Neural cell (in vitro differentiated cells): ENCODE data around the gene RGL3. TPM values are rescaled to one million over a fixed set of nuclear protein-coding genes. Genes with fewer than 3 reads are reported as not detected.

Experiments
- H2AFZ ChIP-seq: fragments of 200-600, 300-800 bp; sonication (generic), shearing (Covaris generic); 2 replicates; pipeline ENCODE4 v1.6.0; 2014; ENCODE audit warnings: low read depth, mild to moderate bottlenecking, antibody characterized with exemption, low read length, moderate library complexity
- H3F3A ChIP-seq: fragments of 200-600 bp; shearing (Covaris generic); 2 replicates; pipeline ENCODE4 v1.6.1; 2016; ENCODE audit warnings: mild to moderate bottlenecking, moderate library complexity, mixed read lengths, antibody characterized with exemption, low read length; ENCODE audit not compliant: insufficient read depth, poor library complexity, severe bottlenecking
- H3K27ac ChIP-seq: fragments of 200-600, 300-800 bp; sonication (generic), shearing (Covaris generic); 2 replicates; pipeline ENCODE4 v1.5.1; 2014; ENCODE audit warnings: mild to moderate bottlenecking, low read length, moderate library complexity
- H3K27me3 ChIP-seq: fragments of 300-800, 200-600 bp; sonication (generic), shearing (Covaris generic); 2 replicates; pipeline ENCODE4 v1.6.0; 2014; ENCODE audit warnings: mild to moderate bottlenecking, low read depth, low read length, moderate library complexity; ENCODE audit not compliant: insufficient read depth
- H3K36me3 ChIP-seq: fragments of 300-800, 200-600 bp; sonication (generic), shearing (Covaris generic); 2 replicates; pipeline ENCODE4 v1.5.1; 2014; ENCODE audit warnings: mild to moderate bottlenecking, antibody characterized with exemption, low read length, moderate library complexity; ENCODE audit not compliant: insufficient read depth
- H3K4me2 ChIP-seq: fragments of 300-800, 200-600 bp; sonication (generic), shearing (Covaris generic); 2 replicates; pipeline ENCODE4 v1.6.0; 2014; ENCODE audit warnings: mild to moderate bottlenecking, low read length
- H3K4me3 ChIP-seq: fragments of 300-800, 200-600 bp; sonication (generic), shearing (Covaris generic); 2 replicates; pipeline ENCODE4 v1.5.1; 2014; ENCODE audit warnings: mild to moderate bottlenecking, low read length, moderate library complexity
- H3K79me2 ChIP-seq: fragments of 200-600 bp; shearing (Covaris generic); replicated peaks from 2 replicates; pipeline ENCODE4 v1.6.0; 2014; ENCODE audit warnings: mild to moderate bottlenecking, low read length, moderate library complexity; ENCODE audit not compliant: insufficient read depth
- H3K9ac ChIP-seq: fragments of 300-800, 200-600 bp; sonication (generic), shearing (Covaris generic); 2 replicates; pipeline ENCODE4 v1.6.1; 2016; ENCODE audit warnings: mild to moderate bottlenecking, low read length, mixed read lengths
- H3K9me2 ChIP-seq: fragments of 200-600 bp; shearing (Covaris generic); 2 replicates; pipeline ENCODE4 v1.6.1; 2016; ENCODE audit warnings: mild to moderate bottlenecking, low read length, mixed read lengths; ENCODE audit not compliant: insufficient read depth
- H3K9me3 ChIP-seq: fragments of 200-600, 300-800 bp; sonication (generic), shearing (Covaris generic); 2 replicates; pipeline ENCODE4 v1.6.1; 2016; ENCODE audit warnings: mild to moderate bottlenecking, mixed run types, low read length, moderate library complexity, mixed read lengths
- H4K20me1 ChIP-seq: fragments of 200-600 bp; shearing (Covaris generic); 2 replicates; pipeline ENCODE4 v1.6.1; 2016; ENCODE audit warnings: mild to moderate bottlenecking, mixed run types; ENCODE audit not compliant: insufficient read depth
- CTCF ChIP-seq: fragments of 450-650 bp; IDR thresholded peaks from 2 replicates; pipeline ENCODE4 v1.5.1; 2014; ENCODE audit warnings: antibody characterized with exemption, mild to moderate bottlenecking, moderate library complexity; ENCODE audit not compliant: poor library complexity, severe bottlenecking
- EP300 ChIP-seq: fragments of 450-650 bp; conservative IDR thresholded peaks from 2 replicates; pipeline ENCODE4 v1.6.1; 2014; ENCODE audit warnings: antibody characterized with exemption, mild to moderate bottlenecking, moderate library complexity; ENCODE audit not compliant: poor library complexity, severe bottlenecking
- EZH2 ChIP-seq: fragments of 200-600, 300-800 bp; shearing (Covaris generic), sonication (generic); IDR thresholded peaks from 2 replicates; pipeline ENCODE4 v1.6.1; 2014; ENCODE audit warnings: antibody characterized with exemption, low read length, borderline replicate concordance, mild to moderate bottlenecking; ENCODE audit not compliant: insufficient read depth, poor library complexity, severe bottlenecking
- MXI1 ChIP-seq: fragments of 450-650 bp; conservative IDR thresholded peaks from 2 replicates; pipeline ENCODE4 v1.6.1; 2014; ENCODE audit warnings: antibody characterized with exemption, mild to moderate bottlenecking; ENCODE audit not compliant: poor library complexity, severe bottlenecking
- POLR2AphosphoS5 ChIP-seq: IDR thresholded peaks from 2 replicates; pipeline ENCODE4 v1.6.1; 2012
- RAD21 ChIP-seq: fragments of 450-650 bp; conservative IDR thresholded peaks from 2 replicates; pipeline ENCODE4 v1.6.1; 2014; ENCODE audit warnings: antibody characterized with exemption, mild to moderate bottlenecking, moderate library complexity
- SMC3 ChIP-seq: fragments of 450-650 bp; conservative IDR thresholded peaks from 2 replicates; pipeline ENCODE4 v1.6.1; 2014; ENCODE audit warnings: antibody characterized with exemption, mild to moderate bottlenecking, moderate library complexity; ENCODE audit not compliant: poor library complexity
- TAF1 ChIP-seq: IDR thresholded peaks from 2 replicates; pipeline ENCODE4 v1.6.1; 2012; ENCODE audit warnings: low read depth
- polyA plus RNA-seq: library from polyadenylated mRNA; depleted of rRNA; stranded (reverse); fragments of >200 nt; gene quantifications from 2 replicates; pipeline ENCODE4 v1.2.3, GENCODE V29; 2014
- TF ChIP-seq, protein P1 (sequence below): IDR thresholded peaks from 2 replicates; pipeline ENCODE4 v1.6.1; 2012; ENCODE audit warnings: borderline replicate concordance

The RGL3 gene
- polyA plus RNA-seq, 1 donor from 2014 or later, result not detected

DNA sequence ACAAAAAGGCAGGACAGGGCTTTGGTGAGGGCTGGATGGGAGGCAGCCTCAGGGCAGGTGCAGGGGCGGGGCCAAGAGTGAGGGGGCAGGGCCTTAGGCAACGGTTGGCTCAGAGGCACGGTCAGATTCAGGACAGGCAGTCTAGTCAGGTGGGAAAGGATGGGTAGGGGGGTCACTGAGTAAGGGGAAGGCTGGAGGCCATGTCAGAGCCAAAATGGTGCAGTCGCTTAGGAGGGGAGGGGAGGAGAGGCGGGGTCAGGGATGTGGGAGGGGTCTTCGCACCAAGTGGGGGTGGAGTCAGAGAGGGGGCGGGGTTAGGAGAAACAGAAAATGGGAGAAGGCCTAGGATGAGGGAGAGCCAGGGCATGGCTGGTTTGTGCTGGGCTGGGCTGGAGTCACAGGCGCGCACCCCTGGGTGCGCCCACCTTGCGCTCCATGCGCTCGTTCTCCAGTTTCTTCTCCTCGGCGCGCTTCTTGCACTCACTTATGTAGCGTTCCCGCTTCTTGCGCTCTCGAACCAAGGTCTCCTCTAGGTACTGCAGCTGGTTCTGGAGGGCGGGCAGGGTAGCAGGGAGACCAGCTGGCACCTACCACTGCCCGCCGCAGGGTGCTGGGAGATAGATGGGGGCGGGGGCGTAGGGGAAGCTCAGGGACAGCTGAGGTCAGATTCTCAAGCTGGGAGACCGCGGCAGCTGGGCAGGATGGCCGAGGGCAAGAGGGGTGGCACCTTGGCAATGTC lies 6.8 kb upstream of the RGL3 start:
- H3K27me3 ChIP-seq, result peaks cover 31% of the 10 kb centered on the region
- no peaks in the 10 kb centered on the region for H3K36me3 ChIP-seq
- no peak overlapping the region for H3K4me3 ChIP-seq
- TF ChIP-seq EZH2, result no peak
- TF ChIP-seq SMC3, result no peak
- TF ChIP-seq, protein P1, sequence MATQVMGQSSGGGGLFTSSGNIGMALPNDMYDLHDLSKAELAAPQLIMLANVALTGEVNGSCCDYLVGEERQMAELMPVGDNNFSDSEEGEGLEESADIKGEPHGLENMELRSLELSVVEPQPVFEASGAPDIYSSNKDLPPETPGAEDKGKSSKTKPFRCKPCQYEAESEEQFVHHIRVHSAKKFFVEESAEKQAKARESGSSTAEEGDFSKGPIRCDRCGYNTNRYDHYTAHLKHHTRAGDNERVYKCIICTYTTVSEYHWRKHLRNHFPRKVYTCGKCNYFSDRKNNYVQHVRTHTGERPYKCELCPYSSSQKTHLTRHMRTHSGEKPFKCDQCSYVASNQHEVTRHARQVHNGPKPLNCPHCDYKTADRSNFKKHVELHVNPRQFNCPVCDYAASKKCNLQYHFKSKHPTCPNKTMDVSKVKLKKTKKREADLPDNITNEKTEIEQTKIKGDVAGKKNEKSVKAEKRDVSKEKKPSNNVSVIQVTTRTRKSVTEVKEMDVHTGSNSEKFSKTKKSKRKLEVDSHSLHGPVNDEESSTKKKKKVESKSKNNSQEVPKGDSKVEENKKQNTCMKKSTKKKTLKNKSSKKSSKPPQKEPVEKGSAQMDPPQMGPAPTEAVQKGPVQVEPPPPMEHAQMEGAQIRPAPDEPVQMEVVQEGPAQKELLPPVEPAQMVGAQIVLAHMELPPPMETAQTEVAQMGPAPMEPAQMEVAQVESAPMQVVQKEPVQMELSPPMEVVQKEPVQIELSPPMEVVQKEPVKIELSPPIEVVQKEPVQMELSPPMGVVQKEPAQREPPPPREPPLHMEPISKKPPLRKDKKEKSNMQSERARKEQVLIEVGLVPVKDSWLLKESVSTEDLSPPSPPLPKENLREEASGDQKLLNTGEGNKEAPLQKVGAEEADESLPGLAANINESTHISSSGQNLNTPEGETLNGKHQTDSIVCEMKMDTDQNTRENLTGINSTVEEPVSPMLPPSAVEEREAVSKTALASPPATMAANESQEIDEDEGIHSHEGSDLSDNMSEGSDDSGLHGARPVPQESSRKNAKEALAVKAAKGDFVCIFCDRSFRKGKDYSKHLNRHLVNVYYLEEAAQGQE, result no peak
- TF ChIP-seq POLR2AphosphoS5, result no peak
- no peak overlapping the region for H3K27ac ChIP-seq
- no peak overlapping the region for H3K4me2 ChIP-seq
- H3K79me2 ChIP-seq, result no peaks in the 10 kb centered on the region
- H2AFZ ChIP-seq, result no peak overlapping the region
- H3K9me3 ChIP-seq, result peaks cover 11% of the 10 kb centered on the region
- no peaks in the 10 kb centered on the region for H3F3A ChIP-seq
- H3K9ac ChIP-seq, result no peak overlapping the region
- H4K20me1 ChIP-seq, result no peaks in the 10 kb centered on the region
- no peaks in the 10 kb centered on the region for H3K9me2 ChIP-seq

DNA sequence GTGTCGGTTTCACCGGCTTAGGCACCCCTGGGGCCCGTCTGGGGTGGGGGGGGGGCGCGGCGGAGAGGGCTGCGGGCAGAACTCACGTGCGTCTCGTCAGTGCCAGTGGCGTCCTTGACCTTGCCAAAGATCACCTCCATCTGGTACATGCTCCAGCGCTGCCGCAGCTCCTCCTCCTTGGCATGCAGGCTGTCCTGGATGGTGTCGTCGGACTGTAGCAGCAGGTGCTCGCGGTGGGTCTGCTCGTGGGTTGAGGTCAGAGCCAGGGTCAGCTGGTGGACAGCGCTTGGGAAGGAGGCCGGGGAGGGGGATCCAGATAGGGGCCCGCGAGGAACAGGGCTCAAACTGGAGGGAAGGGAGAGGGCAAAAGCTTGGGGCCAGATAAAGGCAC lies 4.7 kb upstream of the RGL3 start:
- TF ChIP-seq MXI1, result no peak
- no peak for TF ChIP-seq RAD21
- no peak for TF ChIP-seq EZH2
- TF ChIP-seq CTCF, result no peak
- TF ChIP-seq POLR2AphosphoS5, result no peak
- TF ChIP-seq EP300, result no peak
- TF ChIP-seq, protein P1, result no peak
- no peak for TF ChIP-seq TAF1
- TF ChIP-seq SMC3, result no peak

More for the DNA sequence above, 4.7 kb upstream of the RGL3 start:
- no peak overlapping the region for H3K4me3 ChIP-seq
- peaks cover 51% of the 10 kb centered on the region for H3K27me3 ChIP-seq
- H3K79me2 ChIP-seq, result no peaks in the 10 kb centered on the region
- no peaks in the 10 kb centered on the region for H3K36me3 ChIP-seq
- no peak overlapping the region for H3K4me2 ChIP-seq
- no peak overlapping the region for H2AFZ ChIP-seq
- H3K9me2 ChIP-seq, result no peaks in the 10 kb centered on the region
- no peaks in the 10 kb centered on the region for H4K20me1 ChIP-seq
- H3K27ac ChIP-seq, result no peak overlapping the region
- H3K9ac ChIP-seq, result no peak overlapping the region
- peaks cover 11% of the 10 kb centered on the region for H3K9me3 ChIP-seq
- H3F3A ChIP-seq, result no peaks in the 10 kb centered on the region
